Ishikawa (cell line): ENCODE measurements around the gene APBB3.

Experiments
- CEBPB ChIP-seq: IDR thresholded peaks from 2 replicates; pipeline ENCODE4 v1.6.1; 2012
- CREB1 ChIP-seq: IDR thresholded peaks from 2 replicates; pipeline ENCODE4 v1.6.1; 2012; ENCODE audit warnings: low read depth
- EGR1 ChIP-seq: IDR thresholded peaks from 2 replicates; pipeline ENCODE4 v1.6.1; 2012
- EP300 ChIP-seq: IDR thresholded peaks from 2 replicates; pipeline ENCODE4 v1.6.1; 2012; ENCODE audit warnings: borderline replicate concordance
- FOXM1 ChIP-seq: IDR thresholded peaks from 2 replicates; pipeline ENCODE4 v1.6.1; 2012; ENCODE audit warnings: low read depth, borderline replicate concordance
- NFIC ChIP-seq: IDR thresholded peaks from 2 replicates; pipeline ENCODE4 v1.6.1; 2012
- RAD21 ChIP-seq: IDR thresholded peaks from 2 replicates; pipeline ENCODE4 v1.6.1; 2012; ENCODE audit warnings: low read depth
- TAF1 ChIP-seq: IDR thresholded peaks from 2 replicates; pipeline ENCODE4 v1.6.1; 2012; ENCODE audit warnings: low read depth, mild to moderate bottlenecking
- TCF12 ChIP-seq: IDR thresholded peaks from 2 replicates; pipeline ENCODE4 v1.6.1; 2012; ENCODE audit warnings: low read depth
- TEAD4 ChIP-seq: IDR thresholded peaks from 2 replicates; pipeline ENCODE4 v1.6.1; 2012
- YY1 ChIP-seq: IDR thresholded peaks from 2 replicates; pipeline ENCODE4 v1.6.1; 2012; ENCODE audit warnings: low read depth
- ZBTB7A ChIP-seq: IDR thresholded peaks from 2 replicates; pipeline ENCODE4 v1.6.1; 2012; ENCODE audit warnings: low read depth
- TF ChIP-seq, protein P1 (sequence below): IDR thresholded peaks from 2 replicates; pipeline ENCODE4 v1.6.1; 2012
- TF ChIP-seq, protein P2 (sequence below): IDR thresholded peaks from 2 replicates; pipeline ENCODE4 v1.6.1; 2012; ENCODE audit warnings: low read depth, mild to moderate bottlenecking
- TF ChIP-seq, protein P3 (sequence below): IDR thresholded peaks from 2 replicates; pipeline ENCODE4 v1.6.1; 2012

APBB3 gene

DNA sequence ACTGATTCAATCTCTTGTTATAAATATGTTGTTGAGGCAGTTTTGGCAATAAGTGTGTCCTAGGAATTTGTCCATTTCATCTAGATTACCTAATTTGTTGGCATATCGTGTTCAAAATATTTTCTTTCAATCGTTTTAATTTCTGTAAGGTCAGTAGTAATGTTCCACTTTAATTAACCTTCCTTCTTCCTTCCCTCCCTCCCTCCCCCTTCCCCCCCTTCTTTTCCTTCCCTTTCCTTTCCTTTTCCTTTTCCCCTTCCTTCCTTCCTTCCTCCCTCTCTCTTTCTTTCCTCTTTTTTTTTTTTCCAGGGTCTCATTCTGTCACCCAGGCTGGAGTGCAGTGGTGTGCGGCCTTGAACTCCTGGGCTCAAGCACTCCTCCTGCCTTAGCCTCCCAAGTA is 41.5 kb upstream of the APBB3 start:
- TF ChIP-seq, protein P1, sequence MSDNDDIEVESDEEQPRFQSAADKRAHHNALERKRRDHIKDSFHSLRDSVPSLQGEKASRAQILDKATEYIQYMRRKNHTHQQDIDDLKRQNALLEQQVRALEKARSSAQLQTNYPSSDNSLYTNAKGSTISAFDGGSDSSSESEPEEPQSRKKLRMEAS, result no peak
- TF ChIP-seq RAD21, result no peak
- TF ChIP-seq TEAD4, result no peak
- no peak for TF ChIP-seq EP300
- no peak for TF ChIP-seq FOXM1
- TF ChIP-seq EGR1, result no peak
- TF ChIP-seq TAF1, result no peak
- TF ChIP-seq CEBPB, result no peak
- TF ChIP-seq TCF12, result no peak
- no peak for TF ChIP-seq YY1
- TF ChIP-seq, protein P2, sequence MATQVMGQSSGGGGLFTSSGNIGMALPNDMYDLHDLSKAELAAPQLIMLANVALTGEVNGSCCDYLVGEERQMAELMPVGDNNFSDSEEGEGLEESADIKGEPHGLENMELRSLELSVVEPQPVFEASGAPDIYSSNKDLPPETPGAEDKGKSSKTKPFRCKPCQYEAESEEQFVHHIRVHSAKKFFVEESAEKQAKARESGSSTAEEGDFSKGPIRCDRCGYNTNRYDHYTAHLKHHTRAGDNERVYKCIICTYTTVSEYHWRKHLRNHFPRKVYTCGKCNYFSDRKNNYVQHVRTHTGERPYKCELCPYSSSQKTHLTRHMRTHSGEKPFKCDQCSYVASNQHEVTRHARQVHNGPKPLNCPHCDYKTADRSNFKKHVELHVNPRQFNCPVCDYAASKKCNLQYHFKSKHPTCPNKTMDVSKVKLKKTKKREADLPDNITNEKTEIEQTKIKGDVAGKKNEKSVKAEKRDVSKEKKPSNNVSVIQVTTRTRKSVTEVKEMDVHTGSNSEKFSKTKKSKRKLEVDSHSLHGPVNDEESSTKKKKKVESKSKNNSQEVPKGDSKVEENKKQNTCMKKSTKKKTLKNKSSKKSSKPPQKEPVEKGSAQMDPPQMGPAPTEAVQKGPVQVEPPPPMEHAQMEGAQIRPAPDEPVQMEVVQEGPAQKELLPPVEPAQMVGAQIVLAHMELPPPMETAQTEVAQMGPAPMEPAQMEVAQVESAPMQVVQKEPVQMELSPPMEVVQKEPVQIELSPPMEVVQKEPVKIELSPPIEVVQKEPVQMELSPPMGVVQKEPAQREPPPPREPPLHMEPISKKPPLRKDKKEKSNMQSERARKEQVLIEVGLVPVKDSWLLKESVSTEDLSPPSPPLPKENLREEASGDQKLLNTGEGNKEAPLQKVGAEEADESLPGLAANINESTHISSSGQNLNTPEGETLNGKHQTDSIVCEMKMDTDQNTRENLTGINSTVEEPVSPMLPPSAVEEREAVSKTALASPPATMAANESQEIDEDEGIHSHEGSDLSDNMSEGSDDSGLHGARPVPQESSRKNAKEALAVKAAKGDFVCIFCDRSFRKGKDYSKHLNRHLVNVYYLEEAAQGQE, result no peak
- TF ChIP-seq, protein P3, sequence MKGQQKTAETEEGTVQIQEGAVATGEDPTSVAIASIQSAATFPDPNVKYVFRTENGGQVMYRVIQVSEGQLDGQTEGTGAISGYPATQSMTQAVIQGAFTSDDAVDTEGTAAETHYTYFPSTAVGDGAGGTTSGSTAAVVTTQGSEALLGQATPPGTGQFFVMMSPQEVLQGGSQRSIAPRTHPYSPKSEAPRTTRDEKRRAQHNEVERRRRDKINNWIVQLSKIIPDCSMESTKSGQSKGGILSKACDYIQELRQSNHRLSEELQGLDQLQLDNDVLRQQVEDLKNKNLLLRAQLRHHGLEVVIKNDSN, result no peak
- no peak for TF ChIP-seq CREB1
- no peak for TF ChIP-seq NFIC
- TF ChIP-seq ZBTB7A, result no peak

DNA sequence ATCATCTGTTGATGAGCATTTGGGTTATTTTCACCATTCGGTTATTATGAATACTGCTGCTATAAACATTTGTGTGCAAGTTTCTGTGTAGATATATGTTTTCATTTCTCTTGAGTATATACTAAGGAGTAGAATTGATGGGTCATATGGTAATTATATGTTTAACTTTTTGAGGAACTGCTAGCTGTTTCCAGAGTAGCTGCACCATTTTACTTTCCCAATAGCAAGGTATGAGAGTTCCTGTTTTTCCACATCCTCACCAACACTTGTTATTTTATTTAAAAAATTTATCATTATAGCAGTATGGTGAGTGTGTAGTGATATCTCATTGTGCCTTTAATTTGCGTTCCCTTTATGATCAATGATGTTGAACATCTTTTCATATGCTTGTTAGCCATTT is 39.3 kb upstream of the APBB3 start:
- TF ChIP-seq EGR1 (no peak), CREB1 (no peak), FOXM1 (no peak), CEBPB (no peak), RAD21 (no peak), NFIC (no peak), YY1 (no peak), EP300 (no peak), TEAD4 (no peak), ZBTB7A (no peak)
- TF ChIP-seq, protein P2, result no peak
- TF ChIP-seq, protein P1, result no peak
- TF ChIP-seq, protein P3, result no peak

DNA sequence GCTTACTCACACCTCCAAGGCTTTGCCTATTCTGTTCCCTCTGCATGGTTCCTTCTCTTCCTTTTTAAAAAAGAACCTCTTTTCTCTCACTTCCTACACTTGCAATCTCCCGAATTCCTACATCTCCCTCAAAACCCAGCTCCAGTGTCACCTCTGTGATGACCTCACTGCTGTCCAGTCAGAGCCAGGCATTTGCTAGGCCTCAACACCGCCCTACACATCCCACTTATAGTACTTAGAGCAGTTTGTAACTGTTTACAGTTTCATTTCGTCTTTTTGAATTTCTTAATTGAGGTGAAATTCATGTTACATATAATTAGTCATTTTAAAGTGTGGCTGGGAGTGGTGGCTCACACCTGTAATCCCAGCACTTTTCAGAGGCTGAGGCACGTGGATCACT is 37.7 kb upstream of the APBB3 start:
- TF ChIP-seq EGR1, result no peak
- no peak for TF ChIP-seq YY1
- no peak for TF ChIP-seq TAF1
- TF ChIP-seq TCF12, result no peak

DNA sequence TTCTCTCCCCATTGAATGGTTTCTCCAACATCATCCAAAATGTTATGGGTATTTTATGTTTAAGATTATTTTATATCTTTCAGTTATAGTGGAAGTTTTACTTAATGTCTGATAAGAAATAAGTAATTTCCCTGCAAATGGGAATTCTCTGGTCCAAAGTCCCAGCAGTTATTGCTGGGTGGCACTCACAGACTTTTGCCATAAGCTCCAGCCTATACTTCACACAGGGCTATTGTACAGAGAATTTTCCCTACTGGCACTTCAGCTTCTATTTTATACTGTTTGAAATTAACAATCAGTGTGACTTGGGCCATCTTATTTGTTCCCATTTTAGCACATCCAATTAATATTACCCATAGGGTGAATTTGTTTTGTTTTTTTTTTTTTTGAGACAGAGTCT is 35.7 kb upstream of the APBB3 start:
- TF ChIP-seq CEBPB, result no peak
- TF ChIP-seq TAF1, result no peak
- no peak for TF ChIP-seq TCF12
- no peak for TF ChIP-seq YY1
- no peak for TF ChIP-seq NFIC
- no peak for TF ChIP-seq EP300
- TF ChIP-seq CREB1, result no peak
- no peak for TF ChIP-seq TEAD4
- no peak for TF ChIP-seq EGR1
- TF ChIP-seq, protein P1, result no peak

DNA sequence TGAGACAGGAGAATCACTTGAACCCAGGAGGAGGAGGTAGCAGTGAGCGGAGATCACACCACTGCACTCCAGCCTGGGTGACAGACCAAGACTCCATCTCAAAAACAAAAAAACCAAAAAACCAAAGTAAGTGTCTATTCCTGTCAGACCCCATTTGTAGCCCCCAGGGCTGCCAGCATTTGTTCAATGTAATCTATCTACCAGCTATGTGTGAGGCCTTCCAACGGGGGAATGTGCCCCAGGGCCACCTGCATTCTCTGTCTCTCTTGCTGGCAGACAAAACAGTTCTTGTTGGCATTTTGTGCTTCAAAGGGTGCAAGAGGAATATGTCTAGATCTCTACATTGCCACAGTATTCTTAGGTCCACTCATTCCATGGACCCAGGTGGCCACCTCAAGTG is 34.4 kb upstream of the APBB3 start:
- no peak for TF ChIP-seq EP300
- no peak for TF ChIP-seq CEBPB
- no peak for TF ChIP-seq TCF12
- no peak for TF ChIP-seq YY1
- TF ChIP-seq, protein P2, result no peak
- TF ChIP-seq TAF1, result no peak
- TF ChIP-seq RAD21, result no peak
- TF ChIP-seq ZBTB7A, result no peak
- no peak for TF ChIP-seq FOXM1
- TF ChIP-seq, protein P3, result no peak
- no peak for TF ChIP-seq TEAD4
- TF ChIP-seq CREB1, result no peak
